Hepatocyte (in vitro differentiated cells): ENCODE data around the gene PDRG1. TPM values are rescaled to one million over a fixed set of nuclear protein-coding genes. Genes with fewer than 3 reads are reported as not detected.

Experiments used
- DNase-seq: peaks from one replicate; pipeline ENCODE4 v3.0.0-alpha.2; 2016; ENCODE audit warnings: low spot score
- H2AFZ ChIP-seq: fragments of 200-600 bp; sonication (generic); 2 replicates; pipeline ENCODE4 v1.6.0; 2016; ENCODE audit warnings: antibody characterized with exemption, mild to moderate bottlenecking
- H3K27ac ChIP-seq: fragments of 200-600 bp; sonication (generic); 2 replicates; pipeline ENCODE4 v1.5.1; 2016; ENCODE audit warnings: mild to moderate bottlenecking
- H3K27me3 ChIP-seq: fragments of 200-600 bp; sonication (generic); 2 replicates; pipeline ENCODE4 v1.6.1; 2016
- H3K36me3 ChIP-seq: fragments of 200-600 bp; sonication (generic); replicated peaks from 2 replicates; pipeline ENCODE4 v1.5.1; 2016; ENCODE audit warnings: low read depth; ENCODE audit not compliant: insufficient read depth
- H3K4me1 ChIP-seq: fragments of 200-600 bp; sonication (generic); 2 replicates; pipeline ENCODE4 v1.5.1; 2016; ENCODE audit warnings: mild to moderate bottlenecking, moderate library complexity; ENCODE audit not compliant: insufficient read depth
- H3K4me2 ChIP-seq: fragments of 200-600 bp; sonication (generic); 2 replicates; pipeline ENCODE4 v1.6.0; 2016
- H3K4me3 ChIP-seq: fragments of 200-600 bp; sonication (generic); 2 replicates; pipeline ENCODE4 v1.5.1; 2016; ENCODE audit warnings: mild to moderate bottlenecking
- H3K79me2 ChIP-seq: fragments of 200-600 bp; sonication (generic); 2 replicates; pipeline ENCODE4 v1.6.0; 2017; ENCODE audit warnings: mild to moderate bottlenecking
- H3K9me2 ChIP-seq: fragments of 200-600 bp; sonication (generic); replicated peaks from 2 replicates; pipeline ENCODE4 v1.6.0; 2017; ENCODE audit warnings: mild to moderate bottlenecking; ENCODE audit not compliant: insufficient read depth
- H3K9me3 ChIP-seq: fragments of 200-600 bp; sonication (generic); 2 replicates; pipeline ENCODE4 v1.5.1; 2016; ENCODE audit warnings: low read depth, mild to moderate bottlenecking
- H4K20me1 ChIP-seq: fragments of 200-600 bp; sonication (generic); 2 replicates; pipeline ENCODE4 v1.6.0; 2016; ENCODE audit warnings: mild to moderate bottlenecking; ENCODE audit not compliant: insufficient read depth, poor library complexity, severe bottlenecking
- EZH2 ChIP-seq: fragments of 200-600 bp; sonication (generic); IDR thresholded peaks from 2 replicates; pipeline ENCODE4 v1.6.1; 2016; ENCODE audit warnings: antibody characterized with exemption, mild to moderate bottlenecking, borderline replicate concordance
- EZH2phosphoT487 ChIP-seq: fragments of 200-600 bp; sonication (generic); IDR thresholded peaks from one replicate; pipeline ENCODE4 v1.6.1; 2018; ENCODE audit warnings: antibody characterized with exemption, mild to moderate bottlenecking, low read depth, moderate library complexity; ENCODE audit not compliant: unreplicated experiment, severe bottlenecking
- WGBS: methylation state at CpG from one replicate; pipeline ENCODE4 v1.1.6; 2016; ENCODE audit warnings: low lambda C conversion rate; ENCODE audit errors: missing lambda C conversion rate; 5-methylcytosine and 5-hydroxymethylcytosine counted together
- polyA plus RNA-seq: library from polyadenylated mRNA; unstranded; fragments of >200 nt; fragmentation: Nextera tagmentation; extraction: Ambion mirVana; gene quantifications from 2 replicates; pipeline ENCODE4 v1.2.1, GENCODE V29; 2016
- total RNA-seq: library from RNA; depleted of rRNA; stranded (reverse); fragments of >200 nt; gene quantifications from 2 replicates; pipeline ENCODE4 v1.2.3, GENCODE V29; 2014
- TF ChIP-seq, protein P1 (sequence below): fragments of 200-600 bp; sonication (generic); IDR thresholded peaks from 2 replicates; pipeline ENCODE4 v1.5.1; 2016; ENCODE audit warnings: antibody characterized with exemption, mild to moderate bottlenecking; ENCODE audit not compliant: poor library complexity

Gene PDRG1
- total and polyA plus RNA-seq, 2 experiments from 2014 or later: 9.1 to 25.4 TPM

DNA sequence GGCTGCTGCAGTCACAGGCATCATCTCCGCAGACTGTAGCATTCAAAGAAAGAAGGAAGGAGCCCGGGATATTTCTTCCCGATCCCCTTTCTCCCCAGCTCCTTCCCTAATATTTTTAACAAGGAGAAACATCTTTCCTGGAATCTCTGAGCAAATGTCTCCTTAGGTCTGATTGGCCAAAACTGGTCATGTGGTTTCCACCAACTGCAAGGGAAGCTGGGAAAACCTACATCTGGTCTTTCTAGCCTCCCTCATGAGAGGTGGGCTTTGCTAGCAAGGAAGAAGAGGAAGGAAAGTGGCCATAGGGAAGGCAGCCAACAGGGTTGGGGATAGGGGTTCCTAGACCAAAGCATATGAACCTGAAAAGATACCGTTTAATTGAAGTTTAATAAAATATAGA is 35.1 kb downstream of the PDRG1 start:
- H3K9me3 ChIP-seq: no peaks in the 10 kb centered on the region
- no peak overlapping the region for H3K4me3 ChIP-seq
- no peaks in the 10 kb centered on the region for H4K20me1 ChIP-seq
- no peaks in the 10 kb centered on the region for H3K79me2 ChIP-seq
- TF ChIP-seq EZH2: no peak
- TF ChIP-seq, protein P1, sequence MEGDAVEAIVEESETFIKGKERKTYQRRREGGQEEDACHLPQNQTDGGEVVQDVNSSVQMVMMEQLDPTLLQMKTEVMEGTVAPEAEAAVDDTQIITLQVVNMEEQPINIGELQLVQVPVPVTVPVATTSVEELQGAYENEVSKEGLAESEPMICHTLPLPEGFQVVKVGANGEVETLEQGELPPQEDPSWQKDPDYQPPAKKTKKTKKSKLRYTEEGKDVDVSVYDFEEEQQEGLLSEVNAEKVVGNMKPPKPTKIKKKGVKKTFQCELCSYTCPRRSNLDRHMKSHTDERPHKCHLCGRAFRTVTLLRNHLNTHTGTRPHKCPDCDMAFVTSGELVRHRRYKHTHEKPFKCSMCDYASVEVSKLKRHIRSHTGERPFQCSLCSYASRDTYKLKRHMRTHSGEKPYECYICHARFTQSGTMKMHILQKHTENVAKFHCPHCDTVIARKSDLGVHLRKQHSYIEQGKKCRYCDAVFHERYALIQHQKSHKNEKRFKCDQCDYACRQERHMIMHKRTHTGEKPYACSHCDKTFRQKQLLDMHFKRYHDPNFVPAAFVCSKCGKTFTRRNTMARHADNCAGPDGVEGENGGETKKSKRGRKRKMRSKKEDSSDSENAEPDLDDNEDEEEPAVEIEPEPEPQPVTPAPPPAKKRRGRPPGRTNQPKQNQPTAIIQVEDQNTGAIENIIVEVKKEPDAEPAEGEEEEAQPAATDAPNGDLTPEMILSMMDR: no peak
- DNase-seq: no peak
- H3K27ac ChIP-seq: no peak overlapping the region
- WGBS: 96% methylated on average over 4 of the region's 4 CpGs
- no peaks in the 10 kb centered on the region for H3K36me3 ChIP-seq
- no peak overlapping the region for H3K4me2 ChIP-seq
- no peak overlapping the region for H2AFZ ChIP-seq
- no peaks in the 10 kb centered on the region for H3K9me2 ChIP-seq
- H3K4me1 ChIP-seq: peaks cover 21% of the 10 kb centered on the region
- H3K27me3 ChIP-seq: no peaks in the 10 kb centered on the region

- Histone ChIP-seq H3K79me2 (no peaks in the 10 kb centered on the region), H3K9me3 (no peaks in the 10 kb centered on the region), H3K9me2 (no peaks in the 10 kb centered on the region), H3K36me3 (no peaks in the 10 kb centered on the region), H2AFZ (no peak overlapping the region), H3K4me2 (no peak overlapping the region), H3K4me3 (no peak overlapping the region), H3K4me1 (peaks cover 21% of the 10 kb centered on the region), H3K27ac (no peak overlapping the region), H3K27me3 (no peaks in the 10 kb centered on the region), H4K20me1 (no peaks in the 10 kb centered on the region)
- TF ChIP-seq EZH2phosphoT487: no peak
- TF ChIP-seq, protein P1: no peak
- no peak for TF ChIP-seq EZH2
- no peak for DNase-seq
- 84% methylated on average over 7 of the region's 7 CpGs for WGBS
Observed at GRCh38 chr20:31915491-31916280, 36.2 kb downstream of the PDRG1 start.

DNA sequence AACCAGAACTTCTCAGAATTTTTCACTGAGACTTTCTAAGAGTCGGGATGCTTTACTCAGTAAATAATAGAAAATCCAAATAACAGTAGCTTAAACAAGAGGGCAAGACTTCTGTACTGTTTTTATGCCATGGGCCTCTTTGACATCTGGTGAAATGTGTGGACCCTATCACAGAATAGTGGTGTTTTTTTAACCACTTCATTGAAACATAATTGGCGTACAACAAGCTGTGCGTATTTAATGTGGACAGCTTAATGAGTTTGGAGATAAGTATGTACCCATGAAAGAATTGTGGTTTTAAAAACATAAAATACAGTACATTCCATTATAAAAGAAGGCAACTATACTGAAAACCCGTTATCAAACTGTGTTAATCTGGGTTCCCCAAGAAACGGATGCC is 37.7 kb downstream of the PDRG1 start:
- Histone ChIP-seq H3K27ac (no peak overlapping the region), H4K20me1 (no peaks in the 10 kb centered on the region), H3K4me2 (no peak overlapping the region), H3K4me3 (no peak overlapping the region), H3K9me3 (no peaks in the 10 kb centered on the region), H3K79me2 (no peaks in the 10 kb centered on the region), H3K9me2 (no peaks in the 10 kb centered on the region), H3K4me1 (peaks cover 21% of the 10 kb centered on the region), H3K36me3 (no peaks in the 10 kb centered on the region), H2AFZ (no peak overlapping the region), H3K27me3 (no peaks in the 10 kb centered on the region)
- 72% methylated on average over 5 of the region's 5 CpGs for WGBS
- DNase-seq: no peak
- TF ChIP-seq EZH2phosphoT487 (no peak), EZH2 (no peak)
- TF ChIP-seq, protein P1: no peak
